Measurements from ENCODE around the gene SIVA1. TPM values are rescaled to one million over a fixed set of nuclear protein-coding genes. Genes with fewer than 3 reads are reported as not detected.

The SIVA1 gene
- total RNA-seq, 4 donors from 2014 or later = 149 to 282 (median 201) TPM

GRCh38 chr14:104710071-104710735 lies 42.7 kb upstream of the SIVA1 start:
- WGBS, 2 donors = 84 to 85% methylated on average over 12 to 20 of the region's 34 CpGs
- peaks cover 27 to 77% (median 53%) of the 10 kb centered on the region in 3 donors for H3K36me3 ChIP-seq

DNA sequence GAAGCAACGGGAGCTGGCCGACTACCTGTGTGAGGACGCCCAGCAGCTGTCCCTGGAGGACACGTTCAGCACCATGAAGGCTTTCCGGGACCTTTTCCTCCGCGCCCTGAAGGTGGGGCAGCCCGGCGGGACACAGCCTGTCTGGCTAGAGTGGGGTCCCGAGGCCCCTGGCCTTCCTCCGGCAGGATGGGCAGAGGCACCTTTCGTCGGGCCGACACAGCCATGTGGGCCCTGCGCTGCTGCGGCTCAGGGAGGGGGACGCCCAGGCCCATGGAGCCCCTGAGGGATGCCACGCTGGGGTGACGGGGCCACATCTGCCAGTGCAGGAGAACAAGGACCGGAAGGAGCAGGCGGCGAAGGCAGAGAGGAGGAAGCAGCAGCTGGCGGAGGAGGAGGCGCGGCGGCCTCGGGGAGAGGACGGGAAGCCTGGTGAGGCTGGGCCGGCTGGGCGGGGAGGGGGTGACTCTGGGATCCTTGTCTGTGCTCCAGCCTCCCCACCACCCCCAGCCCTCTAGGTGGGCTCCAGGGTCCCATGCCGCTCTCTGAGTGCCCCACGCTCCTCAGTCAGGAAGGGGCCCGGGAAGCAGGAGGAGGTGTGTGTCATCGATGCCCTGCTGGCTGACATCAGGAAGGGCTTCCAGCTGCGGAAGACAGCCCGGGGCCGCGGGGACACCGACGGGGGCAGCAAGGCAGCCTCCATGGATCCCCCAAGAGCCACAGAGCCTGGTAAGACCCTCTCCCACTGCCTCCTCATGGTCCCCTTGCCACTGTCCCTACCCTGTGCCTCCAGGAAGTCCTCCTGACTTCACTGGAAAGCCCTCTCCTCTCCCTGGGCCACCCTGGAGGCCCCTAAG lies 39.8 kb upstream of the SIVA1 start:
- Histone ChIP-seq H3K27me3 (no peaks in the 10 kb centered on the region), H3K27ac (no peak overlapping the region), H3K36me3 (peaks cover 27 to 80% (median 55%) of the 10 kb centered on the region in 3 donors), H3K9me3 (no peaks in the 10 kb centered on the region), H3K4me3 (no peak overlapping the region), H3K4me1 (peaks cover 0 to 19% (median 0%) of the 10 kb centered on the region in 3 donors)
- TF ChIP-seq, protein P1, sequence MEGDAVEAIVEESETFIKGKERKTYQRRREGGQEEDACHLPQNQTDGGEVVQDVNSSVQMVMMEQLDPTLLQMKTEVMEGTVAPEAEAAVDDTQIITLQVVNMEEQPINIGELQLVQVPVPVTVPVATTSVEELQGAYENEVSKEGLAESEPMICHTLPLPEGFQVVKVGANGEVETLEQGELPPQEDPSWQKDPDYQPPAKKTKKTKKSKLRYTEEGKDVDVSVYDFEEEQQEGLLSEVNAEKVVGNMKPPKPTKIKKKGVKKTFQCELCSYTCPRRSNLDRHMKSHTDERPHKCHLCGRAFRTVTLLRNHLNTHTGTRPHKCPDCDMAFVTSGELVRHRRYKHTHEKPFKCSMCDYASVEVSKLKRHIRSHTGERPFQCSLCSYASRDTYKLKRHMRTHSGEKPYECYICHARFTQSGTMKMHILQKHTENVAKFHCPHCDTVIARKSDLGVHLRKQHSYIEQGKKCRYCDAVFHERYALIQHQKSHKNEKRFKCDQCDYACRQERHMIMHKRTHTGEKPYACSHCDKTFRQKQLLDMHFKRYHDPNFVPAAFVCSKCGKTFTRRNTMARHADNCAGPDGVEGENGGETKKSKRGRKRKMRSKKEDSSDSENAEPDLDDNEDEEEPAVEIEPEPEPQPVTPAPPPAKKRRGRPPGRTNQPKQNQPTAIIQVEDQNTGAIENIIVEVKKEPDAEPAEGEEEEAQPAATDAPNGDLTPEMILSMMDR (IDR thresholded peaks at IDR 0.05) = no peak
- no peak for TF ChIP-seq POLR2A (IDR thresholded peaks at IDR 0.05)
- WGBS, 2 donors = 87 to 100% methylated on average over 3 to 18 of the region's 40 CpGs
- DNase-seq = no peak
- intact Hi-C loops (cut with DNase I) = no loop called here

More at GRCh38 chr14:104710071-104710735, 42.7 kb upstream of the SIVA1 start:
- H3K27ac ChIP-seq = no peak overlapping the region
- no peak for DNase-seq
- H3K27me3 ChIP-seq = no peaks in the 10 kb centered on the region
- no peaks in the 10 kb centered on the region for H3K9me3 ChIP-seq
- no peak overlapping the region for H3K4me3 ChIP-seq
- peaks cover 0 to 23% (median 0%) of the 10 kb centered on the region in 3 donors for H3K4me1 ChIP-seq
- intact Hi-C loops (cut with DNase I) = no loop called here
- no peak for TF ChIP-seq POLR2A (IDR thresholded peaks at IDR 0.05)
- TF ChIP-seq, protein P1 (IDR thresholded peaks at IDR 0.05) = no peak

DNA sequence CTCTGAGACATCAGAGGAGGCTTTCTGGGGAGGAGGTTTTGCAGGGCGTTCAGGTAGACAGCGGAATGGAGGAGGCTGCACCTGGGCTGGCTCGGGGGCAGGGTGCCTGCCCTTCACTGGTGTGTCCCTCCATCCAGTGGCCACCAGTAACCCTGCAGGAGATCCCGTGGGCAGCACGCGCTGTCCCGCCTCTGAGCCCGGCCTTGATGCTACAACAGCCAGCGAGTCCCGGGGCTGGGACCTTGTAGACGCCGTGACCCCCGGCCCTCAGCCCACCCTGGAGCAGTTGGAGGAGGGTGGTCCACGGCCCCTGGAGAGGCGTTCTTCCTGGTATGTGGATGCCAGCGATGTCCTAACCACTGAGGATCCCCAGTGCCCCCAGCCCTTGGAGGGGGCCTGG lies 38.9 kb upstream of the SIVA1 start:
- TF ChIP-seq POLR2A (IDR thresholded peaks at IDR 0.05) = no peak
- TF ChIP-seq, protein P1 (IDR thresholded peaks at IDR 0.05) = no peak
- H3K27ac ChIP-seq = no peak overlapping the region
- intact Hi-C loops (cut with DNase I) = no loop called here
- H3K4me1 ChIP-seq = peaks cover 0 to 10% (median 0%) of the 10 kb centered on the region in 3 donors
- WGBS, 2 donors = 100% methylated on average over 1 of the region's 16 CpGs; no CpG with 5 or more reads in 1 of the 2 donors
- H3K4me3 ChIP-seq = no peak overlapping the region
- H3K27me3 ChIP-seq = no peaks in the 10 kb centered on the region
- no peak for DNase-seq
- no peaks in the 10 kb centered on the region for H3K9me3 ChIP-seq
- H3K36me3 ChIP-seq = peaks cover 27 to 88% (median 55%) of the 10 kb centered on the region in 3 donors

DNA sequence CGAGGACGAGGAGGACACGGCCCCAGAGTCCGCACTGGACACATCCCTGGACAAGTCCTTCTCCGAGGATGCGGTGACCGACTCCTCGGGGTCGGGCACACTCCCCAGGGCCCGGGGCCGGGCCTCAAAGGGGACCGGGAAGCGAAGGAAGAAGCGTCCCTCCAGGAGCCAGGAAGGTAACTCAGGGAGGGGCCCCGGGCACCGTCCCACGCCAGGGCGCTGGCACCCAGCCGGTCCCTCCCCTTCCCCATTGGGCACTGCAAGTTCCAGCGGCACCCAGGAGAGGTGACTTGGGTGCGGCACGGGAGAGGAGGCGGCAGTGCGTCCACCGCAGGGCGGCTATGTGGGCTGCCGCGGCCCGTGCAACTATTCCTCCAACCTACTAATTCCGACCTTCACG lies 38.3 kb upstream of the SIVA1 start:
- DNase-seq = no peak
- Histone ChIP-seq H3K9me3 (no peaks in the 10 kb centered on the region), H3K36me3 (peaks cover 27 to 91% (median 58%) of the 10 kb centered on the region in 3 donors), H3K27me3 (no peaks in the 10 kb centered on the region), H3K4me1 (peaks cover 0 to 8% (median 0%) of the 10 kb centered on the region in 3 donors), H3K27ac (no peak overlapping the region), H3K4me3 (no peak overlapping the region)
- WGBS, 2 donors = 96% methylated on average over 5 of the region's 31 CpGs; no CpG with 5 or more reads in 1 of the 2 donors
- no peak for TF ChIP-seq POLR2A (IDR thresholded peaks at IDR 0.05)
- TF ChIP-seq, protein P1 (IDR thresholded peaks at IDR 0.05) = no peak
- intact Hi-C loops (cut with DNase I) = no loop called here

- intact Hi-C loops (cut with DNase I) = no loop called here
- Histone ChIP-seq H3K36me3 (peaks cover 23 to 85% (median 54%) of the 10 kb centered on the region in 3 donors), H3K27me3 (no peaks in the 10 kb centered on the region), H3K4me3 (no peak overlapping the region), H3K9me3 (no peaks in the 10 kb centered on the region), H3K27ac (no peak overlapping the region), H3K4me1 (peaks cover 0 to 8% (median 0%) of the 10 kb centered on the region in 3 donors)
- no peak for TF ChIP-seq POLR2A (IDR thresholded peaks at IDR 0.05)
- TF ChIP-seq, protein P1 (IDR thresholded peaks at IDR 0.05) = no peak
- DNase-seq = no peak
- 82 to 100% methylated on average over 1 to 9 of the region's 18 CpGs for WGBS, 2 donors
These were observed 37.5 kb upstream of the SIVA1 start for GRCh38 chr14:104715416-104715815.

Data from esophagus squamous epithelium (tissue), 5 donors.